Ishikawa (cell line): Measurements from ENCODE around the gene SMOC1.

Experiments used
- CEBPB ChIP-seq: IDR thresholded peaks from 2 replicates; pipeline ENCODE4 v1.6.1; 2012
- CREB1 ChIP-seq: IDR thresholded peaks from 2 replicates; pipeline ENCODE4 v1.6.1; 2012; ENCODE audit warnings: low read depth
- EP300 ChIP-seq: IDR thresholded peaks from 2 replicates; pipeline ENCODE4 v1.6.1; 2012; ENCODE audit warnings: borderline replicate concordance
- FOXM1 ChIP-seq: IDR thresholded peaks from 2 replicates; pipeline ENCODE4 v1.6.1; 2012; ENCODE audit warnings: low read depth, borderline replicate concordance
- NFIC ChIP-seq: IDR thresholded peaks from 2 replicates; pipeline ENCODE4 v1.6.1; 2012
- RAD21 ChIP-seq: IDR thresholded peaks from 2 replicates; pipeline ENCODE4 v1.6.1; 2012; ENCODE audit warnings: low read depth
- TAF1 ChIP-seq: IDR thresholded peaks from 2 replicates; pipeline ENCODE4 v1.6.1; 2012; ENCODE audit warnings: low read depth, mild to moderate bottlenecking
- TCF12 ChIP-seq: IDR thresholded peaks from 2 replicates; pipeline ENCODE4 v1.6.1; 2012; ENCODE audit warnings: low read depth
- TEAD4 ChIP-seq: IDR thresholded peaks from 2 replicates; pipeline ENCODE4 v1.6.1; 2012
- YY1 ChIP-seq: IDR thresholded peaks from 2 replicates; pipeline ENCODE4 v1.6.1; 2012; ENCODE audit warnings: low read depth
- ZBTB7A ChIP-seq: IDR thresholded peaks from 2 replicates; pipeline ENCODE4 v1.6.1; 2012; ENCODE audit warnings: low read depth
- TF ChIP-seq, protein P1 (sequence below): IDR thresholded peaks from 2 replicates; pipeline ENCODE4 v1.6.1; 2012; ENCODE audit warnings: low read depth, mild to moderate bottlenecking
- TF ChIP-seq, protein P2 (sequence below): IDR thresholded peaks from 2 replicates; pipeline ENCODE4 v1.6.1; 2012
- TF ChIP-seq, protein P3 (sequence below): IDR thresholded peaks from 2 replicates; pipeline ENCODE4 v1.6.1; 2012

DNA sequence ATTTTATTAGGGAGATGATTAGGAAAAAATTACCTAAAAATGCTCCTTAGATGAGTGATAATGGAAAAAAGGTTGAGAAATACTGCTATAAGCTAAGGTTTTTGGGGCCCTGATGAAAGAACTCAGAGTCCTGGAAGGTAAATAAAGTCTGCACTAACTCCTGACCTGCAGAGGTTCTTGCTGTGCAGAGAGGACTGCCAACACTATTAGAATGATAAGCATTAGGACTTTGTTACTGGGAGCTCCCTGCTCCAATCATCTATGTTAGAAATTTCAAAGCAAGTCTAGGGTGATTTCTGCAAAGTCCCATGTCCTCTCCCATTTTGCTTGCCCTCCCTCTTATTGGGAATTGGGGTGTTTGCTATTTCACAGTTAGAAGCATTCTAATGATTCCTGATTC lies 112.2 kb downstream of the SMOC1 start:
- TF ChIP-seq YY1 (no peak), EP300 (no peak), TAF1 (no peak), RAD21 (no peak), NFIC (no peak), TCF12 (no peak), CREB1 (no peak), TEAD4 (no peak), FOXM1 (no peak), CEBPB (no peak), ZBTB7A (no peak)
- TF ChIP-seq, protein P1, sequence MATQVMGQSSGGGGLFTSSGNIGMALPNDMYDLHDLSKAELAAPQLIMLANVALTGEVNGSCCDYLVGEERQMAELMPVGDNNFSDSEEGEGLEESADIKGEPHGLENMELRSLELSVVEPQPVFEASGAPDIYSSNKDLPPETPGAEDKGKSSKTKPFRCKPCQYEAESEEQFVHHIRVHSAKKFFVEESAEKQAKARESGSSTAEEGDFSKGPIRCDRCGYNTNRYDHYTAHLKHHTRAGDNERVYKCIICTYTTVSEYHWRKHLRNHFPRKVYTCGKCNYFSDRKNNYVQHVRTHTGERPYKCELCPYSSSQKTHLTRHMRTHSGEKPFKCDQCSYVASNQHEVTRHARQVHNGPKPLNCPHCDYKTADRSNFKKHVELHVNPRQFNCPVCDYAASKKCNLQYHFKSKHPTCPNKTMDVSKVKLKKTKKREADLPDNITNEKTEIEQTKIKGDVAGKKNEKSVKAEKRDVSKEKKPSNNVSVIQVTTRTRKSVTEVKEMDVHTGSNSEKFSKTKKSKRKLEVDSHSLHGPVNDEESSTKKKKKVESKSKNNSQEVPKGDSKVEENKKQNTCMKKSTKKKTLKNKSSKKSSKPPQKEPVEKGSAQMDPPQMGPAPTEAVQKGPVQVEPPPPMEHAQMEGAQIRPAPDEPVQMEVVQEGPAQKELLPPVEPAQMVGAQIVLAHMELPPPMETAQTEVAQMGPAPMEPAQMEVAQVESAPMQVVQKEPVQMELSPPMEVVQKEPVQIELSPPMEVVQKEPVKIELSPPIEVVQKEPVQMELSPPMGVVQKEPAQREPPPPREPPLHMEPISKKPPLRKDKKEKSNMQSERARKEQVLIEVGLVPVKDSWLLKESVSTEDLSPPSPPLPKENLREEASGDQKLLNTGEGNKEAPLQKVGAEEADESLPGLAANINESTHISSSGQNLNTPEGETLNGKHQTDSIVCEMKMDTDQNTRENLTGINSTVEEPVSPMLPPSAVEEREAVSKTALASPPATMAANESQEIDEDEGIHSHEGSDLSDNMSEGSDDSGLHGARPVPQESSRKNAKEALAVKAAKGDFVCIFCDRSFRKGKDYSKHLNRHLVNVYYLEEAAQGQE, result no peak
- TF ChIP-seq, protein P2, sequence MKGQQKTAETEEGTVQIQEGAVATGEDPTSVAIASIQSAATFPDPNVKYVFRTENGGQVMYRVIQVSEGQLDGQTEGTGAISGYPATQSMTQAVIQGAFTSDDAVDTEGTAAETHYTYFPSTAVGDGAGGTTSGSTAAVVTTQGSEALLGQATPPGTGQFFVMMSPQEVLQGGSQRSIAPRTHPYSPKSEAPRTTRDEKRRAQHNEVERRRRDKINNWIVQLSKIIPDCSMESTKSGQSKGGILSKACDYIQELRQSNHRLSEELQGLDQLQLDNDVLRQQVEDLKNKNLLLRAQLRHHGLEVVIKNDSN, result no peak
- TF ChIP-seq, protein P3, sequence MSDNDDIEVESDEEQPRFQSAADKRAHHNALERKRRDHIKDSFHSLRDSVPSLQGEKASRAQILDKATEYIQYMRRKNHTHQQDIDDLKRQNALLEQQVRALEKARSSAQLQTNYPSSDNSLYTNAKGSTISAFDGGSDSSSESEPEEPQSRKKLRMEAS, result no peak
